GM13976 (cell line): ENCODE results near the gene MIOS.

ENCODE experiments used
- DNase-seq: peaks from one replicate; pipeline ENCODE4 v3.0.0; 2012; ENCODE audit warnings: low spot score
- CTCF ChIP-seq: IDR thresholded peaks from 2 replicates; pipeline ENCODE4 v1.5.1; 2012; ENCODE audit warnings: borderline replicate concordance, mild to moderate bottlenecking; ENCODE audit not compliant: insufficient read depth; ENCODE audit errors: extremely low read depth, missing control alignments, control extremely low read depth
- in situ Hi-C: fragments of 300-500 bp; cut with MboI; formaldehyde crosslinking; loops from one replicate; pipeline ENCODE4 v1.12.0; 2022; ENCODE audit warnings: low sequenced_read_pairs, mixed read lengths, inconsistent platforms; ENCODE audit not compliant: unreplicated experiment

The MIOS gene

GRCh38 chr7:7584653-7585052 is 18.0 kb downstream of the MIOS start:
- no peak for DNase-seq
- in situ Hi-C loops: no loop called here
- no peak for TF ChIP-seq CTCF

DNA sequence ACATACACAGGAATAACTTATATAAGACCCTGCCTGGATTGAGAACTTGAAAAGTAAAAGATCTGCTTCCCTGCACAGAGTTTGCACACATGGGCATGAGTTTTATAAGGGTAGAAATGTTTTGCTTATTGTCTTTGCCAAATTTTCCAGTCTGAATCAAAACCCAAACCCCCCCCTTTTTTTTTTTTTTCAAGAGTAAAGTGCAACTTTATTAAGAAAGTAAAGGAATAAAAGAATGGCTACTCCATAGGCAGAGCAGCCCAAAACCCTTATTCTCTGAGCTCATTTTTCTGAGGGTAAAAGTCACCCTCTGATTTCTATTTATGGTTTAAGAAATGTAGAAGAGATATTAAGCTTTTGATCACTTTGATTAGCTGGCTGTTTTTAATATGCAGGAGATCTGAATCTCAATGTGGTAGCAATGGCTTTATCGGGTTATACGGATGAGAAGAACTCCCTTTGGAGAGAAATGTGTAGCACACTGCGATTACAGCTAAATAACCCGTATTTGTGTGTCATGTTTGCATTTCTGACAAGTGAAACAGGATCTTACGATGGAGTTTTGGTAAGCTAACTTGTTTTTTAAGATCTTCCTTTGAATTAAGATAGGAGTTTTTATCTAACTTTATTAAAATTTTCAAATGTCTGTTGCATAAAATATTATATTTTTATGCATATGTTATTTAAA is 18.7 kb downstream of the MIOS start:
- in situ Hi-C loops: no loop called here
- DNase-seq: no peak
- no peak for TF ChIP-seq CTCF

DNA sequence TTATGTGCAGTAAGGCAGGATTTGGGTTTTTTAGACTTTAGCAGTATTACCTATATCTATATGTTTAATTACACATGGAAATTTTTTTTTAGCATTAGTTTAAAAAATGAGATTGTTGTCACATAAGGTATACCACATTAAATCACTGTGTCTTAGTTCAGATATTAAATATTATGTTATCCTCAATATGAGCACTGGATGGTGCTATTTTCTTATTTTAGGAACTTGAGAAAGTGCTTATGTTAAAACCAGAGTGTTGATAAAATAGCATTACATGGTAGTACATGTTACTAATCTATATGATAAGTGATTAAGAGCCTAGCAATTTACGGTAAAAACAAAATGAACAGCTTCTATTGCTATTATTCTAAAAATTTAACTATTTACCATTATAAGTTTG is 28.8 kb downstream of the MIOS start:
- TF ChIP-seq CTCF: no peak
- DNase-seq: no peak
- in situ Hi-C loops: no loop called here

DNA sequence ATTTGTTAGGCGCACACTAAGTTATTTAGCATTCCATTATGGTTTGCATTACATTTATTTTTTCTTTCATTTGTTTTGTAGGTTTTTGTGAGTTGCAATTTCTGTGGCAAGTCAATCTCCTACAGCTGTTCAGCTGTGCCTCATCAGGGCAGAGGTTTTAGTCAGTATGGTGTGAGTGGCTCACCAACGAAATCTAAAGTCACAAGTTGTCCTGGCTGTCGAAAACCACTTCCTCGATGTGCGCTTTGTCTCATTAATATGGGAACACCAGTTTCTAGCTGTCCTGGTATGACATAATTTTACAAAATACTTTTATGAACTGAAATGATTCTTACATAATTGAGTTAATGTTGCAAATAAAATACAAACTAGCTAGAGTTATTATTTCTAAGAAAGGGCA is 29.5 kb downstream of the MIOS start:
- in situ Hi-C loops: no loop called here
- TF ChIP-seq CTCF: no peak
- no peak for DNase-seq

GRCh38 chr7:7607010-7607409 is 40.3 kb downstream of the MIOS start:
- no peak for DNase-seq
- TF ChIP-seq CTCF: no peak
- in situ Hi-C loops: no loop called here

GRCh38 chr7:7609330-7609729 is 42.6 kb downstream of the MIOS start:
- in situ Hi-C loops: no loop called here
- DNase-seq: no peak
- TF ChIP-seq CTCF: no peak

DNA sequence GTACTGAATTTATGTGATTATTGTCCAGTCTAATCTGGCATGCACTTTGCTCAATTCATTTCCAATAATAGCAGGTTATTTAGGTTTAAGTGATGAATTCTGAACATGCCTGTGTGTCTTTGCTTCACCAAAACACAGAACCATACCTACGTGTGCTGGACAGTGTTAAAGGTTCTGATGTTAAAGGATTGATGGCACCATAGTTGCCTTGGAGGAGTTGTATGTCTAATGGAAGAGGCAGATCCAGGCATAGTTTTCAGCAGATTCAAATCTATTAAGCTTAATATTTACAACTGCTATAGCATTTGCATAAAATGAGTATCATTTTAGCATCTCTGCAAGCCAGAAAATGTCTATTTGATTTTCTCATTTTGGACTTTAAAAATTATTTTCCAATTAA is 45.8 kb downstream of the MIOS start:
- DNase-seq: no peak
- no peak for TF ChIP-seq CTCF
- in situ Hi-C loops: no loop called here
